Sciatic nerve (tissue), 2 donors: ENCODE measurements around the gene SYPL2. TPM values are rescaled to one million over a fixed set of nuclear protein-coding genes. Genes with fewer than 3 reads are reported as not detected.
A peak's percentile ranks its signal among the peaks of the same experiment; 100 is the strongest.

Source experiments
- ATAC-seq: fragments of 200-7000 bp; cut with Tn5 transposase; one replicate; pipeline ENCODE4 v1.9.1; 2020; ENCODE audit warnings: mild to moderate bottlenecking, moderate library complexity
- DNase-seq: peaks from one replicate; pipeline ENCODE4 v3.0.0-alpha.2; 2020; ENCODE audit warnings: low spot score
- intact Hi-C: fragments of 100-400 bp; cut with DNase I; formaldehyde crosslinking; loops from one replicate; pipeline ENCODE4 v1.14.2; 2022
- total RNA-seq: library from RNA; stranded (reverse); fragmentation: NEBNext Ultra II Directional; extraction: Animal tissue kit (Norgen Biotek cat#: 25700); gene quantifications from one replicate; pipeline ENCODE4 v1.2.1, GENCODE V29; 2021
- donor health status: DM: no; HTN: no; CAD: no.
- donor health status: DM: no; HTN: no; CAD: no.

The SYPL2 gene
- total RNA-seq, 1 donor from 2014 or later, result 4.2 TPM

DNA sequence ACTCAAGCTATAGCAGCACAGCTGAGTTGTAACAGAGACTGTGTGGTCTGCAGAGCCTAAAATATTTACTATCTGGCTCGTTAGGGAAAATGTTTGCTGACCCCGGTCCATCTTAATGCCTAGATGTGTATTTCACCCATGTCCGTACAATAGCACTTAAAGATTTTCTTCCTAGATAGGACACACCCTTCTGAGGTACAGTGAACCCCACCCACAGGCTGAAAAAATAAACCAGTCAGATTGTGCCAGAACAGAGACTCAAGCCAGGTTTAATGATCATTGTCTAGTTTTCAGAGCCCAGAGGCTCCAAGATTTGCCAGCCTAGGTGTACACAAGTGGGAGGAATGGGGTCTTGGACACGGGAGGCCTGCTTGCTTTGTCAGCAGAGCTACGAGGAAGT, 37.6 kb downstream of the SYPL2 start:
- intact Hi-C loops, result no loop called here
- DNase-seq, result no peak
- ATAC-seq, result no peak

- ATAC-seq, result no peak
- DNase-seq, result no peak
- intact Hi-C loops, result no loop called here
Measured at GRCh38 chr1:109504974-109505373, 38.6 kb downstream of the SYPL2 start.

- no peak for DNase-seq
- intact Hi-C loops, result no loop called here
- ATAC-seq, result no peak
Measured at GRCh38 chr1:109508001-109508872, 41.9 kb downstream of the SYPL2 start.

GRCh38 chr1:109508873-109509175, 42.5 kb downstream of the SYPL2 start:
- ATAC-seq (no peak), DNase-seq (no peak)
- intact Hi-C loops, result no loop called here

DNA sequence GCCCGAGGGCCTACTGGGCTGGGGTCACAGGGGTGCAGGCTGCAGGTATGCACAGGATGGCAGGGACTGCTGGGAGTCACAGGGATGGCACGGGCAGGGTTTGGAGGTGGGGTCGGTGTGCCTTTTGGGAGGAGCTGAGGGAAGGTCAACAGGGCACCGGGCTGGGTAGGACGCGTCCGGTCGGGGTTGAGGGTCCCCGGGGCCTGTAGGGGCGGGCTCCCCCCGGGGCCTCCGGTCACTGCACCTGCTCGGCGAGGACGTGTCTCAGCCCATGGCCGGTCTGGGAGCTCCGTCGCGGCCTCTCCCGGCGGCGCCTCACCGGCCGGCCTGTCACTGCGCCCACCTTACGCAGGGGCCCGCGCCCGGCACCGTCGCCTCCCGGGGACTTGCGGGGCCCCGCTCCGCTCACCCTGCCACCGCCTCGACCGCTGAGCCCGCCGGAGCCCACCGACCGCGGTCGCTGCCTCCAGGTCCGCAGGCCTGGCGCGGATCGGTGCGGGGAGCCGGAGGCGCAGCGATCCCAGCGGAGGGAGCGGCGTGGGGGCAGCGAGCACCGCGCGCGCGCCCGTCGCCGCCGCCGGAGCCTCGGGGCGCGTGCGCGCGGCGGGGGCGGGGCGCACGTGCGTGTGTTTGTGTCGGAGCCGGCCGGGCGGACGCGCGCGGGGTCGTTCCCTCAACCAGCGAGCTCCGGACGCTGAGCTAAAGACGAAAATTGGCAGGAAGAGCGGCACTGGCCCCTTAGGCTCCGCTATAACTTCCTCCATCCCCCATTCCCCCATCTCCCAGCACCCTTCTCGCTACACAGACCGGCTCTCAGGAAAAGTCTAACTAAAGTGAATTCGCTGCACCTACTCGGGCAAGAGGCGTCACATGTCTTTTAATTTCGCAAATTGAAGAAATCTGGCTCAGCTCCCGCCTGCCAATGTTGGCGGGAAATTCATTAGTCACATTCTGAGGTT, 43.1 kb downstream of the SYPL2 start, which contains the start of gene AMIGO1:
TSS of gene AMIGO1 (minus strand) at position 552 of the 959 bp plus-strand sequence. CDS start 815 bp downstream, outside the sequence.
- DNase-seq (peak; percentile 77), ATAC-seq (peak; percentile 76)
- intact Hi-C loops, result no loop called here

DNA sequence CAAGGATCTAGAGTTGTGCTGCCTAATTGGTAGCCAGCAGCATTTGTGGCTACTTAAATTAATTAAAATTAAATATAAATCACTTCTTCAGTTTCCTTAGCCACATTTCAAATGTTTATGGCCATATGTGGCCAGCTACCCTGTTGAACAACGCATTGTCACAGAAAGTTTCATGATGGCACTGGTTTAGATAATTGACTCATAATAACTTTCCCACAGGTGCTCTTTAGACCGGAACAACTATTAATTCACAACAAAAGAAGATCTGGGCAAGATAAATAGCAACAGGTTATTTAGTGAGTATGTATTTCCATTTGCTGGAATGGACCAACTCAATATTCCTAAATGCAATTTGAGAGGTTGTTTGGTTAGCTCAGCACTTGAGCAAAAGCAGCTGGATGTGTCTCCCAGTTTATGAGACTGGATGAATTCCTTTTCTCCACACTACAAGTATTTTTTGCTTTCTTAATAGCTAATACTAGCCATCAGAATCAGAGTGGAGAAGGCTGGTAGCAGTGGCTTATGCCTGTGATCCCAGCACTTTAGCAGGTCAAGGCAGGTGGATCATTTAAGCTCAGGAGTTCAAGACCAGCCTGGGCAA, 46.9 kb downstream of the SYPL2 start:
- intact Hi-C loops, result no loop called here
- DNase-seq, result no peak
- ATAC-seq, result no peak

GRCh38 chr1:109514846-109515245, 48.5 kb downstream of the SYPL2 start:
- no peak for DNase-seq
- ATAC-seq, result no peak
- intact Hi-C loops, result no loop called here

- no peak for ATAC-seq
- intact Hi-C loops, result no loop called here
- no peak for DNase-seq
Measured at GRCh38 chr1:109516872-109517271, 50.5 kb downstream of the SYPL2 start.

- no peak for ATAC-seq
- no peak for DNase-seq
- intact Hi-C loops, result no loop called here
Measured at GRCh38 chr1:109517337-109517736, 51.0 kb downstream of the SYPL2 start.

- peak; percentile 60 for ATAC-seq
- intact Hi-C loops, result no loop called here
- DNase-seq, result no peak
Measured at GRCh38 chr1:109521002-109521951, 54.9 kb downstream of the SYPL2 start.

GRCh38 chr1:109522026-109522425, 55.7 kb downstream of the SYPL2 start:
- DNase-seq, result no peak
- intact Hi-C loops, result no loop called here

DNA sequence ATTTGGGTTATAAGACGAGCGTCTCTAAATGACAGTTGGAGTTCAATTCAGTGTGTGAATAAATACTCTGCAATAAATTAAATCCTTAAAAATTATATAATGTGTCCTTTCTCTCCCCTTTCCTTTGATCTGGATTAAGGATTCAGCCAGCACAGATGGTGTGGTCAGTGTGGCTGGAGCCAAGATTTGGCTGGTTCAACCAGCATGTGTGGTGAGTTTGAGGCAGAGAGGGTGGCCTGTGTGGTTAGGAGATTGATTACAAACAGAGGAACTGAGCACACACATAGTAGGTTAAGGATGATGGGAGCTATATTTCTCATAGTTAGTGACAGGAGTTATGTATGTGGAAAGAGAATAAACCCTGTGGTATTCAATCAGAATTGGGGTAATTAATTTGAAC, 57.4 kb downstream of the SYPL2 start:
- DNase-seq (no peak), ATAC-seq (no peak)
- intact Hi-C loops, result no loop called here

More at GRCh38 chr1:109522026-109522425, 55.7 kb downstream of the SYPL2 start:
- no peak for ATAC-seq

GRCh38 chr1:109527098-109527811, 60.9 kb downstream of the SYPL2 start:
- no peak for ATAC-seq
- peak; percentile 17 for DNase-seq
- intact Hi-C loops, result no loop called here

- no peak for ATAC-seq
- DNase-seq, result peak; percentile 35
- intact Hi-C loops, result no loop called here
Measured at GRCh38 chr1:109527846-109528695, 61.7 kb downstream of the SYPL2 start.

- intact Hi-C loops, result no loop called here
- peak; percentile 28 for DNase-seq
- ATAC-seq, result no peak
Measured at GRCh38 chr1:109528712-109529111, 62.4 kb downstream of the SYPL2 start.

DNA sequence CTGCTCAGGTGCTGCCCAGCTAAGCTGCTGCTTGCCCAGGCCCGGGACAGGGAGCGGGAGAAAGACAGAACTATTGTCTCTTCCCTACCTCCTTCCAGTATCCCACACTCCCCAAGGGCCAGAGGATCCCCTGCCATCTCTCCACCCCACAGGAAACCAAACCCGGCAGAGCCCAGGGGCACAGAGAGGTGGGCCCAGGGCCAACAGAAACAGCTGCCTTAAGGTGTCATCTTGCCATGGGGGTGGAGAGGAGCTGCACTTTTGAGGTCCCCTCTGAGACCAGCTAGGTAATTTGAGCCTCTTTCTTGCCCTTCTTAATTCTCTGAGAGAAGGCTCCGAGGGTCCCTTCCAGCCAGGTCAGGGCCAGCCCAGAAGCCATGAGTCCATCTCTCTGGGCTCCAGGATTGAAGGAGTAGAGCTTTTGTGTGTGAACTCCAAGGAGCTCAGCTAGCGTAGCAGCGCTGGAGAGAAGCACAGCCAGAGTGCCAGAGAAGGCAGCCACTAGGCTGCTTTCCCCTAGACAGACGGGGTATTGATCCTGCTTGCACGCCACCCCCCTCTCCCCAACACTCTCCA, 63.6 kb downstream of the SYPL2 start:
- peak; percentile 50 for DNase-seq
- intact Hi-C loops, result no loop called here
- no peak for ATAC-seq
